H7 (cell line): ENCODE results near the gene GATAD2A. TPM values are rescaled to one million over a fixed set of nuclear protein-coding genes. Genes with fewer than 3 reads are reported as not detected.

ENCODE experiments used
- DNase-seq: peaks from one replicate; pipeline ENCODE4 v3.0.0; 2012
- H3K27me3 ChIP-seq: 2 replicates; pipeline ENCODE4 v1.6.0; 2011; ENCODE audit warnings: mild to moderate bottlenecking, low read length; ENCODE audit not compliant: control insufficient read depth, insufficient read depth
- H3K36me3 ChIP-seq: replicated peaks from 2 replicates; pipeline ENCODE4 v1.5.1; 2011; ENCODE audit warnings: low read length; ENCODE audit not compliant: control insufficient read depth, insufficient read depth
- H3K4me3 ChIP-seq: 2 replicates; pipeline ENCODE4 v1.5.1; 2011; ENCODE audit warnings: low read depth, mild to moderate bottlenecking, control low read depth, low read length, moderate library complexity; ENCODE audit not compliant: insufficient read depth
- total RNA-seq: library from RNA; depleted of rRNA; stranded (reverse); fragments of >200 nt; shearing (Covaris generic); gene quantifications from 2 replicates; pipeline ENCODE4 v1.2.3, GENCODE V29; 2014

GATAD2A gene
- total RNA-seq, 1 experiment from 2014 or later, result 104 TPM

GRCh38 chr19:19541616-19542015, 136.1 kb downstream of the GATAD2A start:
- DNase-seq, result no peak
- no peak overlapping the region for H3K4me3 ChIP-seq
- H3K36me3 ChIP-seq, result no peaks in the 10 kb centered on the region
- H3K27me3 ChIP-seq, result peaks cover 27% of the 10 kb centered on the region

GRCh38 chr19:19542507-19542906, 137.0 kb downstream of the GATAD2A start:
- Histone ChIP-seq H3K36me3 (no peaks in the 10 kb centered on the region), H3K4me3 (no peak overlapping the region), H3K27me3 (peaks cover 27% of the 10 kb centered on the region)
- no peak for DNase-seq

GRCh38 chr19:19543101-19543500, 137.6 kb downstream of the GATAD2A start:
- Histone ChIP-seq H3K27me3 (peaks cover 24% of the 10 kb centered on the region), H3K36me3 (no peaks in the 10 kb centered on the region), H3K4me3 (no peak overlapping the region)
- DNase-seq, result no peak

GRCh38 chr19:19543640-19544039, 138.2 kb downstream of the GATAD2A start:
- Histone ChIP-seq H3K36me3 (no peaks in the 10 kb centered on the region), H3K4me3 (no peak overlapping the region), H3K27me3 (peaks cover 18% of the 10 kb centered on the region)
- DNase-seq, result no peak

GRCh38 chr19:19544257-19544953, 138.9 kb downstream of the GATAD2A start:
- H3K27me3 ChIP-seq, result peaks cover 11% of the 10 kb centered on the region
- no peak overlapping the region for H3K4me3 ChIP-seq
- H3K36me3 ChIP-seq, result no peaks in the 10 kb centered on the region
- no peak for DNase-seq

- H3K27me3 ChIP-seq, result peaks cover 5% of the 10 kb centered on the region
- peak; percentile 74 for DNase-seq
- no peak overlapping the region for H3K4me3 ChIP-seq
- no peaks in the 10 kb centered on the region for H3K36me3 ChIP-seq
Measured at GRCh38 chr19:19544954-19545591, 139.6 kb downstream of the GATAD2A start.

- Histone ChIP-seq H3K4me3 (no peak overlapping the region), H3K27me3 (peaks cover 1% of the 10 kb centered on the region; the same call in 1 of the 2 replicates), H3K36me3 (no peaks in the 10 kb centered on the region)
- DNase-seq, result no peak
Measured at GRCh38 chr19:19545707-19546106, 140.2 kb downstream of the GATAD2A start.

GRCh38 chr19:19546751-19547162, 141.3 kb downstream of the GATAD2A start:
- Histone ChIP-seq H3K4me3 (no peak overlapping the region), H3K27me3 (no peaks in the 10 kb centered on the region), H3K36me3 (no peaks in the 10 kb centered on the region)
- no peak for DNase-seq

GRCh38 chr19:19547674-19548336, 142.3 kb downstream of the GATAD2A start:
- Histone ChIP-seq H3K27me3 (no peaks in the 10 kb centered on the region), H3K4me3 (no peak overlapping the region), H3K36me3 (no peaks in the 10 kb centered on the region)
- no peak for DNase-seq

- no peaks in the 10 kb centered on the region for H3K27me3 ChIP-seq
- H3K4me3 ChIP-seq, result no peak overlapping the region
- no peaks in the 10 kb centered on the region for H3K36me3 ChIP-seq
- DNase-seq, result no peak
Measured at GRCh38 chr19:19548915-19549759, 143.7 kb downstream of the GATAD2A start.

- Histone ChIP-seq H3K36me3 (no peaks in the 10 kb centered on the region), H3K4me3 (no peak overlapping the region)
- no peak for DNase-seq
Measured at GRCh38 chr19:19549804-19550464, 144.5 kb downstream of the GATAD2A start.

GRCh38 chr19:19550485-19550929, 145.0 kb downstream of the GATAD2A start:
- no peaks in the 10 kb centered on the region for H3K27me3 ChIP-seq
- no peaks in the 10 kb centered on the region for H3K36me3 ChIP-seq
- no peak overlapping the region for H3K4me3 ChIP-seq
- DNase-seq, result peak; percentile 67

More at GRCh38 chr19:19549804-19550464, 144.5 kb downstream of the GATAD2A start:
- no peaks in the 10 kb centered on the region for H3K27me3 ChIP-seq

- H3K27me3 ChIP-seq, result no peaks in the 10 kb centered on the region
- peak; percentile 76 for DNase-seq
- no peak overlapping the region for H3K4me3 ChIP-seq
- H3K36me3 ChIP-seq, result no peaks in the 10 kb centered on the region
Measured at GRCh38 chr19:19550972-19551852, 145.7 kb downstream of the GATAD2A start.
